NCI-H2029 treated with DMSO at 0.1 percent for 48 hours (cell line): ENCODE results near the gene OVOL3.
"Not testable (repeated sequence)": the region's sequence is repeated elsewhere in the genome, so short reads cannot be mapped to it uniquely, and the experiment has no call there.

Experiments used
- DNase-seq: peaks from one replicate; lab custom pipeline; 2025; lab: John Stamatoyannopoulos, UW

OVOL3 gene

GRCh38 chr19:36110487-36111199 lies at the start of gene OVOL3:
Gene OVOL3 (plus strand): TSS chr19:36111143. CDS start chr19:36111203, 60 bp downstream.
- DNase-seq: no peak

GRCh38 chr19:36061367-36061766 lies 49.6 kb upstream of the OVOL3 start:
- DNase-seq: no peak

DNA sequence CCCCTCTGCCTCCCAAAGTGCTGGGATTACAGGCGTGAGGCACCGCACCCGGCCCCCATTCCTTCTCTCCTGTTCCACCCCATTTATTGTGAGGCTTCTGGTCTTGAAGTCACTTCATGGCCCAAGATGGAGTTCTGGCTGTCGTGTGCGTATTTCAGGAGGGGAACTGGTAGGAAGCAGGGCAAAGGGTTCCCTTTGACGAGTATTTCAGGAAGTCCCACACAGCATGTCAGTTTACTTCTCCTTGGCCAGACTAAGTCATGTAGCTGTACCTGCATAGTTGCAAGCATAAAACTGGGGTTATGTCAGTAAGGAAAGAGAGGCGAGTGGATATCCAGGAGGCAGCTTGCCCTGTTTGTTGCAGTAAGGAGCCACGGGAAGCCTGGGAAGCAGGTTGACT lies 46.1 kb upstream of the OVOL3 start:
- DNase-seq: no peak

DNA sequence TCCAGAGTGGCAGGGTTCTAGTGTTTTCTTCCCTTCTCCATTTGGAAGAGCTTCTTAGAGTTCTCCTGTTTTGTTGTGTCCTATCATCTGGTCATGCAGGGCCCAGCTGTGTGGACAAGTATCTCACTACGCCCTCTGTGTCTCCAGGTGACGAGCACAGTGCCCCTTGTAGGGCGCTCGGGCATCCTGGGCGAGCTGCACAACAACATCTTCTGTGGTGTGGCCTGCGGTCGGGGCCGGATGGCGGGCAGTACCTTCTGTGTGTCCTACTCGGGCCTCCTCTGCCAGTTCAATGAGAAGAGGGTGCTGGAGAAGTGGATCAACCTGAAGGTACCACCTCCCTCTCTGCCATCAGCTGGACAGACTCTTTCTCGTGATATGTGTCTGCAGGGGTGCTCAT lies 43.3 kb upstream of the OVOL3 start:
- no peak for DNase-seq

GRCh38 chr19:36068810-36069499 lies 42.0 kb upstream of the OVOL3 start:
- DNase-seq: not testable (repeated sequence)

DNA sequence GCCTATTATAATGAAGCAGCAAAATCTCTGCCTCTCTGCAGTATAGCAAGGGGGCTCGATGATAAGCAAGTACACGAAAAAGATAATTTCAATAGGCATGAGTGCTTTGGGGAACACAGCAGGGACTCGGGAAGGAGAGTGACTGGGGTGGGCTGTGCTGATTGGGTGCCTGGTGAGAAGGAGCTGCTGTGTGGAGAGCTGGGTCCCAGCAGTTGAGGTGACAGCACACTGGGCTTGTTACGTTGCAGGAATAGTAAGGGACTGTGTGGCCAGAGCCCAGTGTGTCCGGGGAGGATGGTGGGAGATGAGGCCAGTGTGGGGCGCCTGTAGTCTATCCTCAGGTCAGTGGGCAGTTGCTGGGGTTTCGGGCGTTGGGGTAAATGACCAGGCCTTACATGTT lies 38.9 kb upstream of the OVOL3 start:
- DNase-seq: no peak

DNA sequence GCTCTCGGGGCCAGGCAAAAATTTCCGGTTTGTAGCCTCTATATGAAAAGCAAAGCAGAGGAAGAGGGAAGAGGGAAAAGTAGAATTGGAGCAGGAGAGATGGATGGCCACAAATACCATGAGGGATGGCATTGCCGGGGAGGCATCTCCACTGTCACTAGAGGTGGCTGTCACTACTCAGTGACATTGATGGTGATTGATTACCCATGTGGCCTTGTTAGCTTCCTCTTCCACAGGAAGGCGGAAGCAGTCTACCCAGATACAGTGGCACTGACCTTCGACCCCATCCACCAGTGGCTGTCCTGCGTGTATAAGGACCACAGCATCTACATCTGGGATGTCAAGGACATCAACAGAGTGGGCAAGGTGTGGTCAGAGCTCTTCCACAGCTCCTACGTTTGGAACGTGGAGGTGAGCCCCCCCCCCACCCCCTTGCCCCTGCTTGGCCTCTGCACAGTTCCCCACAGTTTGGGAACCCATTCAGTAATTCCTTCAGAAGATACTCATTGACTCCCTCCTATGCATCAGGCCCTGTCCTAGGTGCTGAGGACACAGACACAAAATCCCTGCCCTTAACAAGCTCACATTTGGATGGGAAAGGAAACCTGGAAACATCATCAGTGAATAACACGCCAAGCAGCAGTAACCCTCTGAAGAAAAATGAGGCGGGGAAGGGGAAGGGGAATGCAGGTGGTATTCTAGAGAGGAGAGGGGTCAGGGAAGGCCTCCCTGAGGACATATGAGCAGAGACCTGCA lies 37.6 kb upstream of the OVOL3 start:
- DNase-seq: no peak

GRCh38 chr19:36079389-36079945 lies 31.5 kb upstream of the OVOL3 start:
- DNase-seq: no peak

DNA sequence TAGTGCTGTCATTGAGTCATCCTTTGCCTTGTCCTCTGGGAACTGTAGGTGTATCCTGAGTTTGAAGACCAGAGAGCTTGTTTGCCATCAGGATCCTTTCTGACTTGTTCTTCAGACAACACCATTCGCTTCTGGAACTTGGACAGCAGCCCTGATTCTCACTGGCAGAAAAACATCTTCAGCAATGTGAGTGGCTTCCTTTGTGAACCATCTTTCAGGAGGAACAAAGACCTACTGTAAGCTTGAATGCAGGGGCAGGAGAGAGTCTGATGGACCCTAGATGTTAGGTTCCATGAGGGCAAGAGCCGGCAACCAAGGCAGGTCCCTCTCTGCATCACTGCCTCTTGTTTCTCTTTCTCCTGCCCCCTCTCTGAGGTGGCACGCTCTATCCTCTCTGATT lies 29.6 kb upstream of the OVOL3 start:
- no peak for DNase-seq

DNA sequence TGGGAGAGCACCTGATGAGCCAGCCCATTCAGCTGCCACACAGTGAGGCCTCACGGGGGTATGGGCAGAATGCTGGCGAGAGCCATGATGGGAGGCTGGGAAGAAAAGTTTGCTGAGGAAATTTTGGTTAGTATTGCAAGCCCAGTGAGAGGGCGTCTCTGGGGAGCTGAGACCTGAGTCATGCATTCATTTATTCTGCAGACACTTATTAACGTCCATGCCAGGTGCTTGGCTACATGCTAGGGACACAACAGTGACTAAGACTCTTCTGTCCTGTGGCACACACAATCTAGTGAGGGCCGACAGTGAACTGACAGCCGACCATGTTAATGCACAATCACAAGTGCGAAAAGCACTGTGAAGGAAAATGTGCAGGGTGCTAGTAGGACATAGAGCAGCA lies 29.0 kb upstream of the OVOL3 start:
- DNase-seq: no peak

DNA sequence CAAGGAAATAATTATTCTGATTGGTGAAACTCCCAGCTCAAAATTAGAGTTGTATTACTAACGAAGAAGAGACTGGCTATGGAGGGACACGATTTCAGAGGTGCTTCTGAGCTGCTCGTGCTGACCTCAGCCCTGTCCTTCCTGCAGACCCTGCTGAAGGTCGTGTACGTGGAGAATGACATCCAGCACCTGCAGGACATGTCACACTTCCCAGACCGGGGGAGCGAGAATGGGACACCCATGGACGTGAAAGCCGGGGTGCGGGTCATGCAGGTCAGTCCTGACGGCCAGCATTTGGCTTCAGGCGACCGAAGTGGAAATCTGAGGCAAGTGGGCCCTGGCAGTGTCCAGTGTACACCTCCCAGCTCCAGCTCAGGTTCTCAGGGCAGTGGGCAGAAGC lies 28.0 kb upstream of the OVOL3 start:
- no peak for DNase-seq

- DNase-seq: no peak
Measured at GRCh38 chr19:36084231-36085009, 26.5 kb upstream of the OVOL3 start.

GRCh38 chr19:36086326-36086725 lies 24.6 kb upstream of the OVOL3 start:
- no peak for DNase-seq

DNA sequence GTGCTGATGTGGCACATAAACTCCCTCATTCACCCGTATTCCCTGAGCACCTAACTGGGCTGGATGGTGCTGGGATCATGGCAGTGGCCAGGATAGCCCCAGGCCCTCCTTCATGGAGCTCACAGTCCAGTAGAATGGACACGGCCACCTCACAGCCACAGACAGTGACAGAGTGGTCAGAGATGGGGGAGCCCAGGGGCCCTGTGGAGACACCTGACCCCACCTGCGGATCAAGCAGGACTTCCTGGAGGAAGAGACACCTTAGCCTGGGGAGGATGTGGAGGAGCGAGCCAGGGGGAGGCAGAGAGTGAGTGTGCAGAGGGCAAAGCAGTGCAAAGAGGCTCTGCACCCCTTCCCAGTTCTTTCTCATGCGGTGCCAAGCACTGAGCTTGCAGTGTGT lies 21.1 kb upstream of the OVOL3 start:
- no peak for DNase-seq

- no peak for DNase-seq
Measured at GRCh38 chr19:36090910-36091695, 19.8 kb upstream of the OVOL3 start.

DNA sequence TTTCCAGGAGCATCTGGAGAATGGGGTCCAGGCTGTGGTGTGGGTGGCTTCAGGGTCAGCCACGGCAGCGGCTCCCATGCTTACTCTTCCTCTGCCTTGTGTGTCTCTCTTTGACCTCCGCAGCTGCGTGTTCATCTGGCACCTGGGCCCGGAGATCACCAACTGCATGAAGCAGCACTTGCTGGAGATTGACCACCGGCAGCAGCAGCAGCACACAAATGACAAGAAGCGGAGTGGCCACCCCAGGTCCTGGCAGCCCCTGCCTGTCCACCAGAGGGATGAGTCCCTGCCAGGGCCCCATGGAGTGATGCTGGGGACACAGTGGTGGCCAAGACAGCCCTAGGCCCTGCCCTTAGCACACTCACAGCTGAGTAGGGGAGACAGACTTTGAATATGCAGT lies 18.4 kb upstream of the OVOL3 start:
- DNase-seq: no peak

- DNase-seq: no peak
Measured at GRCh38 chr19:36093146-36093662, 17.7 kb upstream of the OVOL3 start.

GRCh38 chr19:36093687-36094086 lies 17.3 kb upstream of the OVOL3 start:
- no peak for DNase-seq

DNA sequence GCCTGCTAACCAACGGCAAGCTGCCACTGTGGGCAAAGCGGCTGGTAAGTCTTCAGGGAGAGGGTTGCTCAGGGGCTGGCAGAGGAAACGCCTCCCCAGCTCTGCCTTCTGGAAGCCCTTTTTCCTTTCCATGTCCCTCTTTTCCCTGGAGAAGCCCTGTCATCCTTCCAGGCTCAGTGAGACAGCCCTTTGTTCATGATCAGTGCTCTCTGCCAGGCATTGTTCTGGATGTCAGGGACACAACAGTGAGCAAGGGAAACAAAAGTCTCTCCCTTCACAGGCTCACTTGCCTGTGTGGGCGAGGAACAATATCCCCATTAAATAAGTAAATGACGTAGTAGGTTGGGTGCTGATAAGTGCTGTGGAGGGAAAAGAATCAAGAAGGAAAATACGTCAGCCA lies 13.9 kb upstream of the OVOL3 start:
- DNase-seq: no peak

- no peak for DNase-seq
Measured at GRCh38 chr19:36099166-36099785, 11.7 kb upstream of the OVOL3 start.
